GM12801 (cell line): ENCODE data around the gene NT5M.

Experiments used
- CTCF ChIP-seq: IDR thresholded peaks from one replicate; pipeline ENCODE4 v1.5.1; 2011; ENCODE audit warnings: control low read depth; ENCODE audit not compliant: insufficient read length; ENCODE audit errors: extremely low read depth

Gene NT5M

GRCh38 chr17:17295141-17295540, 8.0 kb upstream of the NT5M start:
- no peak for TF ChIP-seq CTCF

GRCh38 chr17:17297217-17297616, 6.0 kb upstream of the NT5M start:
- no peak for TF ChIP-seq CTCF

- TF ChIP-seq CTCF: no peak
Measured at GRCh38 chr17:17298108-17298507, 5.1 kb upstream of the NT5M start.

- no peak for TF ChIP-seq CTCF
Measured at GRCh38 chr17:17300624-17301568, 2.3 kb upstream of the NT5M start.

- TF ChIP-seq CTCF: no peak
Measured at GRCh38 chr17:17303847-17304490, 796 bp downstream of the NT5M start.

- no peak for TF ChIP-seq CTCF
Measured at GRCh38 chr17:17304521-17304985, 1.4 kb downstream of the NT5M start.

- TF ChIP-seq CTCF: no peak
Measured at GRCh38 chr17:17305281-17305801, 2.2 kb downstream of the NT5M start.
